GM12878 (cell line): ENCODE data around the gene SPNS1. TPM values are rescaled to one million over a fixed set of nuclear protein-coding genes. Genes with fewer than 3 reads are reported as not detected.
A peak's percentile ranks its signal among the peaks of the same experiment; 100 is the strongest.

Source experiments
- ATAC-seq: fragments of 200-7000 bp; cut with Tn5 transposase; 3 replicates; pipeline ENCODE4 v1.9.1; 2020; ENCODE audit warnings: mild to moderate bottlenecking, moderate library complexity
- BruUV-seq: library from RNA; stranded (reverse); fragments of 400-500 nt; replicated peaks from 2 replicates; lab custom pipeline; 2021; lab: Mats Ljungman, UMichigan
- CTCF ChIA-PET: fragments of 300-600 bp; sonication (Branson Sonifier 250); formaldehyde crosslinking; extraction: SDS; loops from one replicate; lab custom pipeline; 2021; ENCODE audit warnings: inconsistent platforms; lab: Yijun Ruan, JAX
- POLR2A ChIA-PET: fragments of 350-600 bp; formaldehyde crosslinking; extraction: SDS; loops from one replicate; lab custom pipeline; 2021; ENCODE audit warnings: inconsistent platforms; lab: Charles Lee
- RAD21 ChIA-PET: fragments of 300-600 bp; sonication (Branson Sonifier 250); formaldehyde crosslinking; loops from one replicate; lab custom pipeline; 2023; ENCODE audit warnings: antibody characterized with exemption; ENCODE audit not compliant: unreplicated experiment; lab: Charles Lee
- SMC1A ChIA-PET: fragments of 300-600 bp; sonication (Branson Sonifier 250); formaldehyde crosslinking; loops from one replicate; lab custom pipeline; 2023; ENCODE audit not compliant: unreplicated experiment, uncharacterized antibody; lab: Charles Lee
- DNase-seq: peaks from one replicate; pipeline ENCODE4 v3.0.0-alpha.2; 2011; ENCODE audit warnings: low read depth, low spot score
- FAIRE-seq: peaks from 3 replicates; lab custom pipeline; 2011; peaks lifted over from hg19 to GRCh38; lab: Jason Lieb, UNC
- H2AFZ ChIP-seq: 2 replicates; pipeline ENCODE4 v1.6.0; 2011; ENCODE audit warnings: low read depth, low read length, control low read depth; ENCODE audit not compliant: control insufficient read depth
- H3K27ac ChIP-seq: 2 replicates; pipeline ENCODE4 v1.5.1; 2011; ENCODE audit warnings: control low read depth; ENCODE audit not compliant: control insufficient read depth, insufficient read depth
- H3K27me3 ChIP-seq, 2 experiments: replicated peaks in 1 of 2; 2 replicates each; pipeline versions ENCODE4 v1.6.0 to v1.6.1; 2011; ENCODE audit warnings: low read length in 1 of 2; ENCODE audit not compliant: control insufficient read depth in 2 of 2, insufficient read depth in 2 of 2
- H3K36me3 ChIP-seq, 2 experiments: 2 replicates each; pipeline ENCODE4 v1.5.1; 2011; ENCODE audit warnings: low read length in 1 of 2; ENCODE audit not compliant: control insufficient read depth in 2 of 2, insufficient read depth in 2 of 2
- H3K4me1 ChIP-seq: 2 replicates; pipeline ENCODE4 v1.6.1; 2011; ENCODE audit warnings: mild to moderate bottlenecking, low read length, moderate library complexity, mixed read lengths; ENCODE audit not compliant: control insufficient read depth, insufficient read depth
- H3K4me2 ChIP-seq: 2 replicates; pipeline ENCODE4 v1.6.0; 2011; ENCODE audit warnings: control low read depth; ENCODE audit not compliant: control insufficient read depth, insufficient read depth
- H3K4me3 ChIP-seq: fragments of 200-600 bp; sonication (generic); 2 replicates; pipeline ENCODE4 v1.5.1; 2016
- H3K79me2 ChIP-seq: 2 replicates; pipeline ENCODE4 v1.6.0; 2011; ENCODE audit warnings: low read length; ENCODE audit not compliant: control insufficient read depth, insufficient read depth
- H3K9ac ChIP-seq: 2 replicates; pipeline ENCODE4 v1.8.0; 2011; ENCODE audit warnings: low read length, control low read depth, mixed read lengths; ENCODE audit not compliant: control insufficient read depth, insufficient read depth
- H3K9me3 ChIP-seq: replicated peaks from 3 replicates; pipeline ENCODE4 v1.5.1; 2011; ENCODE audit warnings: mild to moderate bottlenecking, low read length; ENCODE audit not compliant: control insufficient read depth, insufficient read depth
- H4K20me1 ChIP-seq: 2 replicates; pipeline ENCODE4 v1.6.0; 2011; ENCODE audit not compliant: control insufficient read depth, insufficient read depth
- ASH2L ChIP-seq: fragments of 300-600, 200-600 bp; sonication (generic); IDR thresholded peaks from 2 replicates; pipeline ENCODE4 v1.6.1; 2017; ENCODE audit warnings: low read depth, mild to moderate bottlenecking, borderline replicate concordance
- BCL3 ChIP-seq: IDR thresholded peaks from 2 replicates; pipeline ENCODE4 v1.6.1; 2011; ENCODE audit warnings: borderline replicate concordance, low read depth, mild to moderate bottlenecking, moderate library complexity, low read length; ENCODE audit not compliant: insufficient read depth, poor library complexity, severe bottlenecking
- BMI1 ChIP-seq: fragments of 450-650 bp; IDR thresholded peaks from 2 replicates; pipeline ENCODE4 v1.6.1; 2016; ENCODE audit warnings: mild to moderate bottlenecking, moderate library complexity, borderline replicate concordance
- CREB1 ChIP-seq: IDR thresholded peaks from 2 replicates; pipeline ENCODE4 v1.6.1; 2012; ENCODE audit warnings: low read depth, mild to moderate bottlenecking, inconsistent platforms
- EED ChIP-seq: sonication (generic); IDR thresholded peaks from 2 replicates; pipeline ENCODE4 v1.6.1; 2016; ENCODE audit warnings: antibody characterized with exemption, low read depth
- FOXM1 ChIP-seq: IDR thresholded peaks from 2 replicates; pipeline ENCODE4 v1.6.1; 2012; ENCODE audit warnings: low read depth, mild to moderate bottlenecking, inconsistent platforms, low read length, moderate library complexity
- NFXL1 ChIP-seq: fragments of 450-650 bp; IDR thresholded peaks from 2 replicates; pipeline ENCODE4 v1.6.1; 2017; ENCODE audit warnings: antibody characterized with exemption, mild to moderate bottlenecking, borderline replicate concordance
- NFYA ChIP-seq: IDR thresholded peaks from 2 replicates; pipeline ENCODE4 v1.6.1; 2011; ENCODE audit warnings: low read depth, mild to moderate bottlenecking, low read length, improper control_type of control experiment, borderline replicate concordance
- SPI1 ChIP-seq: IDR thresholded peaks from 2 replicates; pipeline ENCODE4 v1.6.1; 2011; ENCODE audit warnings: low read depth, mild to moderate bottlenecking, low read length, moderate library complexity, borderline replicate concordance; ENCODE audit not compliant: insufficient read depth
- TBL1XR1 ChIP-seq: IDR thresholded peaks from 2 replicates; pipeline ENCODE4 v1.6.1; 2012; ENCODE audit warnings: low read depth, low read length, improper control_type of control experiment
- TCF3 ChIP-seq: IDR thresholded peaks from 2 replicates; pipeline ENCODE4 v1.6.1; 2012; ENCODE audit warnings: low read depth, mild to moderate bottlenecking, low read length, borderline replicate concordance; ENCODE audit not compliant: insufficient read depth
- WGBS: methylation state at CpG from one replicate; pipeline ENCODE4 v1.1.6; 2016; ENCODE audit warnings: low lambda C conversion rate; ENCODE audit not compliant: insufficient replicate concordance, insufficient coverage; ENCODE audit errors: missing lambda C conversion rate; 5-methylcytosine and 5-hydroxymethylcytosine counted together
- in situ Hi-C: fragments of 300-500 bp; cut with MboI; formaldehyde crosslinking; loops from 9 replicates; pipeline ENCODE4 v1.14.3; 2018; ENCODE audit warnings: mixed read lengths
- intact Hi-C: fragments of 100-400 bp; cut with micrococcal nuclease; formaldehyde crosslinking; loops from one replicate; pipeline ENCODE4 v1.14.2; 2022; ENCODE audit not compliant: unreplicated experiment
- polyA plus RNA-seq, 11 experiments: library from polyadenylated mRNA; depleted of rRNA in 4 of 11; unstranded in 6 of 11; stranded (reverse) in 5 of 11; fragments of >200 nt; fragmentation: Nextera tagmentation in 4 of 11; fragmentation: Illumina TruSeq in 1 of 11; extraction: Ambion mirVana in 4 of 11; extraction: Trizol in 1 of 11; gene quantifications; 1 replicate in 1 of 11; 2 replicates in 10 of 11; pipeline versions ENCODE4 v1.2.1 to v1.2.3, GENCODE V29; 2011 to 2016; ENCODE audit warnings: inconsistent platforms in 2 of 11, missing spikeins in 2 of 11, low read depth in 1 of 11
- total RNA-seq, 4 experiments: library from RNA; depleted of rRNA in 3 of 4; stranded (reverse); fragments of >200 nt in 3 of 4; fragmentation: Illumina TruSeq in 1 of 4; extraction: Trizol in 1 of 4; gene quantifications; 2 replicates each; pipeline versions ENCODE4 v1.2.1 to v1.2.3, GENCODE V29; 2013 to 2021

SPNS1 gene
- total and polyA plus RNA-seq, 10 of the 15 experiments (the other 5 are each of a cell fraction or from before 2014, with no cell fraction given), result 0.16 to 37.6 (median 12.0) TPM

- Histone ChIP-seq H3K9ac (peak overlapping the region; percentile 97), H4K20me1 (no peaks in the 10 kb centered on the region), H3K4me3 (peak overlapping the region; percentile 96), H3K9me3 (no peaks in the 10 kb centered on the region), H3K27ac (peak overlapping the region; percentile 92), H3K79me2 (peaks cover 21% of the 10 kb centered on the region), H3K4me1 (peaks cover 16% of the 10 kb centered on the region), H3K4me2 (peak overlapping the region; percentile 95), H3K27me3 (no peaks in the 10 kb centered on the region), H3K36me3 (peaks cover 0 to 6% of the 10 kb centered on the region in 2 experiments; a peak in 1 of 4 replicates), H2AFZ (peak overlapping the region; percentile 79)
- SMC1A ChIA-PET, result interaction anchor here (1.2 to 4.2 kb wide), 11 partner anchors 8 to 111 kb away, joined by 3 to 52 read pairs (median 5); partner anchors contain the start of genes ATXN2L, RABEP2, SH2B1 and TUFM
- ATAC-seq (no peak), FAIRE-seq (no peak), DNase-seq (no peak)
- CTCF ChIA-PET, result interaction anchor here (0.6 to 7.2 kb wide), 10 partner anchors 9 to 87 kb away, joined by 3 to 136 read pairs (median 4); partner anchors contain the start of genes ATP2A1 and TUFM
- no peak for TF ChIP-seq SPI1
- no peak for TF ChIP-seq CREB1
- TF ChIP-seq ASH2L, result no peak
- TF ChIP-seq TCF3, result no peak
- no peak for TF ChIP-seq TBL1XR1
- in situ Hi-C loops, result no loop called here
- 7% methylated on average over 8 of the region's 8 CpGs for WGBS
- POLR2A ChIA-PET, result interaction anchor here (0.6 to 3.7 kb wide), 12 partner anchors 8 to 111 kb away, joined by 3 to 39 read pairs (median 4); partner anchors contain the start of genes ATXN2L, RABEP2 and TUFM
- RAD21 ChIA-PET, result interaction anchor here (1.0 to 4.5 kb wide), 6 partner anchors 10 to 86 kb away, joined by 3 to 46 read pairs (median 8); partner anchors contain the start of genes ATP2A1, SH2B1 and TUFM
- intact Hi-C loops, result loop anchor here (5.0 kb wide), 1 partner anchor 56 kb away; the partner anchor contains the start of gene ATP2A1
- no TSS peak for BruUV-seq
Observed at GRCh38 chr16:28933171-28933570, 41.4 kb upstream of the SPNS1 start.

- ATAC-seq, result no peak
- POLR2A ChIA-PET, result interaction anchor here (0.9 to 2.1 kb wide), 2 partner anchors 12 to 111 kb away, joined by 3 to 7 read pairs; no protein-coding TSS in a partner anchor
- Histone ChIP-seq H3K36me3 (peaks cover 0 to 6% of the 10 kb centered on the region in 2 experiments; a peak in 1 of 4 replicates), H3K4me3 (no peak overlapping the region), H2AFZ (no peak overlapping the region), H3K9ac (no peak overlapping the region), H3K4me2 (no peak overlapping the region), H4K20me1 (no peaks in the 10 kb centered on the region), H3K27me3 (no peaks in the 10 kb centered on the region), H3K27ac (no peak overlapping the region), H3K4me1 (peaks cover 16% of the 10 kb centered on the region), H3K9me3 (no peaks in the 10 kb centered on the region), H3K79me2 (peaks cover 21% of the 10 kb centered on the region)
- no TSS peak for BruUV-seq
- in situ Hi-C loops, result no loop called here
- CTCF ChIA-PET, result interaction anchor here (7.2 kb wide), 1 partner anchor 9 kb away, joined by 136 read pairs; no protein-coding TSS in a partner anchor
- intact Hi-C loops, result no loop called here
- no peak for TF ChIP-seq BCL3
- no peak for TF ChIP-seq FOXM1
- no peak for TF ChIP-seq NFXL1
- no peak for TF ChIP-seq NFYA
- no peak for TF ChIP-seq BMI1
- no peak for TF ChIP-seq EED
- 98% methylated on average over 4 of the region's 4 CpGs for WGBS
- RAD21 ChIA-PET, result interaction anchor here (1.6 kb wide), 1 partner anchor 9 kb away, joined by 11 read pairs; no protein-coding TSS in a partner anchor
- SMC1A ChIA-PET, result interaction anchor here (0.7 to 1.8 kb wide), 2 partner anchors 9 to 11 kb away, joined by 3 to 14 read pairs; no protein-coding TSS in a partner anchor
- no peak for FAIRE-seq
- DNase-seq, result no peak
Observed at GRCh38 chr16:28935346-28935745, 39.2 kb upstream of the SPNS1 start.
